GM10248 (cell line): Measurements from ENCODE around the gene BEST2.

Experiments used
- CTCF ChIA-PET: fragments of 300-600 bp; sonication (Branson Sonifier 250); formaldehyde crosslinking; extraction: SDS; loops from one replicate; lab custom pipeline; 2021; ENCODE audit warnings: antibody characterized with exemption; lab: Yijun Ruan, JAX
- POLR2A ChIA-PET: fragments of 350-650 bp; sonication (Branson Sonifier 250); formaldehyde crosslinking; extraction: SDS; loops from one replicate; lab custom pipeline; 2020; ENCODE audit warnings: antibody characterized with exemption; lab: Yijun Ruan, JAX
- DNase-seq: peaks from one replicate; pipeline ENCODE4 v3.0.0; 2012; ENCODE audit errors: extremely low spot score
- CTCF ChIP-seq: IDR thresholded peaks from 2 replicates; pipeline ENCODE4 v1.5.1; 2012; ENCODE audit warnings: mild to moderate bottlenecking, low read depth; ENCODE audit errors: extremely low read depth, missing control alignments, control extremely low read depth

BEST2 gene

GRCh38 chr19:12751635-12752034 lies at the start of gene BEST2:
Gene BEST2, plus strand, starts transcription at chr19:12751791. Its CDS starts 802 bp downstream, at chr19:12752593.
- ChIA-PET CTCF (interaction anchor here (23.7 kb wide), 1 partner anchor 11 kb away, joined by 412 read pairs; no protein-coding TSS in a partner anchor), POLR2A (interaction anchor here (1.1 kb wide), 1 partner anchor 52 kb away, joined by 5 read pairs; no protein-coding TSS in a partner anchor)
- TF ChIP-seq CTCF = no peak
- DNase-seq = no peak

- no peak for TF ChIP-seq CTCF
- POLR2A ChIA-PET = no interaction called here
- CTCF ChIA-PET = interaction anchor here (0.7 to 1.1 kb wide), 5 partner anchors 11 to 145 kb away, joined by 3 to 4 read pairs (median 3); no protein-coding TSS in a partner anchor
- no peak for DNase-seq
Observed at GRCh38 chr19:12703046-12703445, 48.5 kb upstream of the BEST2 start.

- DNase-seq = no peak
- no peak for TF ChIP-seq CTCF
- ChIA-PET CTCF (no interaction called here), POLR2A (no interaction called here)
Observed at GRCh38 chr19:12705169-12705568, 46.4 kb upstream of the BEST2 start.

GRCh38 chr19:12705654-12706331 lies 45.8 kb upstream of the BEST2 start:
- no peak for TF ChIP-seq CTCF
- no peak for DNase-seq
- ChIA-PET POLR2A (no interaction called here), CTCF (interaction anchor here (1.1 kb wide), 1 partner anchor 52 kb away, joined by 3 read pairs; no protein-coding TSS in a partner anchor)

- CTCF ChIA-PET = interaction anchor here (1.1 kb wide), 1 partner anchor 51 kb away, joined by 3 read pairs; no protein-coding TSS in a partner anchor
- no peak for TF ChIP-seq CTCF
- DNase-seq = no peak
- POLR2A ChIA-PET = no interaction called here
Observed at GRCh38 chr19:12706332-12706718, 45.3 kb upstream of the BEST2 start.

GRCh38 chr19:12708641-12709040 lies 43.0 kb upstream of the BEST2 start:
- TF ChIP-seq CTCF = no peak
- no peak for DNase-seq
- POLR2A ChIA-PET = interaction anchor here (0.5 kb wide), 1 partner anchor 27 kb away, joined by 4 read pairs; no protein-coding TSS in a partner anchor
- CTCF ChIA-PET = interaction anchor here (1.0 to 1.6 kb wide), 7 partner anchors 15 to 139 kb away, joined by 3 to 5 read pairs (median 4); partner anchors contain the start of gene TRIR
